UCSD-AML1 (cell line): ENCODE results near the gene AURKAIP1.
"Not testable (repeated sequence)": the region's sequence is repeated elsewhere in the genome, so short reads cannot be mapped to it uniquely, and the experiment has no call there.

ENCODE experiments used
- DNase-seq: peaks from one replicate; lab custom pipeline; 2025; ENCODE audit not compliant: unreplicated experiment; lab: John Stamatoyannopoulos, UW

Gene AURKAIP1

GRCh38 chr1:1387098-1388077 lies 12.4 kb upstream of the AURKAIP1 start:
- no peak for DNase-seq

- no peak for DNase-seq
Measured at GRCh38 chr1:1385931-1386330, 10.9 kb upstream of the AURKAIP1 start.

GRCh38 chr1:1385339-1385738 lies 10.3 kb upstream of the AURKAIP1 start:
- not testable (repeated sequence) for DNase-seq

- no peak for DNase-seq
Measured at GRCh38 chr1:1381294-1381693, 6.3 kb upstream of the AURKAIP1 start.

- DNase-seq: no peak
Measured at GRCh38 chr1:1380860-1381259, 5.9 kb upstream of the AURKAIP1 start.

- DNase-seq: no peak
Measured at GRCh38 chr1:1377540-1378205, 2.7 kb upstream of the AURKAIP1 start.

- no peak for DNase-seq
Measured at GRCh38 chr1:1376551-1377226, 1.7 kb upstream of the AURKAIP1 start.

- DNase-seq: no peak
Measured at GRCh38 chr1:1374589-1374928, 448 bp downstream of the AURKAIP1 start.

- no peak for DNase-seq
Measured at GRCh38 chr1:1373815-1374588, 1.0 kb downstream of the AURKAIP1 start.

GRCh38 chr1:1373051-1373814 lies 1.8 kb downstream of the AURKAIP1 start:
- no peak for DNase-seq

GRCh38 chr1:1371746-1372711 lies 3.0 kb downstream of the AURKAIP1 start:
- peak; percentile 75 for DNase-seq

- DNase-seq: peak; percentile 75
Measured at GRCh38 chr1:1371364-1371745, 3.7 kb downstream of the AURKAIP1 start.

GRCh38 chr1:1370771-1371300 lies 4.2 kb downstream of the AURKAIP1 start:
- DNase-seq: no peak

GRCh38 chr1:1370094-1370493 lies 4.9 kb downstream of the AURKAIP1 start:
- not testable (repeated sequence) for DNase-seq

- no peak for DNase-seq
Measured at GRCh38 chr1:1367315-1367714, 7.7 kb downstream of the AURKAIP1 start.

- no peak for DNase-seq
Measured at GRCh38 chr1:1366699-1367066, 8.3 kb downstream of the AURKAIP1 start.

- DNase-seq: no peak
Measured at GRCh38 chr1:1365875-1366698, 8.9 kb downstream of the AURKAIP1 start.

GRCh38 chr1:1364266-1364665 lies 10.7 kb downstream of the AURKAIP1 start:
- DNase-seq: no peak
